DND-41 (cell line): Measurements from ENCODE around the gene CEBPG.

Experiments used
- ATAC-seq: fragments of 200-7000 bp; cut with Tn5 transposase; 3 replicates; pipeline ENCODE4 v1.9.1; 2021; ENCODE audit warnings: low read depth; ENCODE audit not compliant: insufficient read depth
- DNase-seq: peaks from one replicate; pipeline ENCODE4 v3.0.0-alpha.2; 2020
- H2AFZ ChIP-seq: 2 replicates; pipeline ENCODE4 v1.6.0; 2012; ENCODE audit warnings: low read depth, low read length
- H3K27ac ChIP-seq: 2 replicates; pipeline ENCODE4 v1.5.1; 2012; ENCODE audit warnings: low read length, inconsistent platforms
- H3K27me3 ChIP-seq: fragments of 200-600 bp; sonication (generic); 2 replicates; pipeline ENCODE4 v1.6.0; 2012; ENCODE audit warnings: low read length, mild to moderate bottlenecking, inconsistent platforms; ENCODE audit not compliant: insufficient read depth, poor library complexity
- H3K36me3 ChIP-seq: 2 replicates; pipeline ENCODE4 v1.5.1; 2012; ENCODE audit warnings: low read length, inconsistent platforms; ENCODE audit not compliant: insufficient read depth
- H3K4me1 ChIP-seq: 2 replicates; pipeline ENCODE4 v1.5.1; 2012; ENCODE audit warnings: mild to moderate bottlenecking, low read length; ENCODE audit not compliant: insufficient read depth
- H3K4me2 ChIP-seq: 2 replicates; pipeline ENCODE4 v1.6.0; 2012; ENCODE audit warnings: mild to moderate bottlenecking, moderate library complexity, low read length, inconsistent platforms; ENCODE audit not compliant: insufficient read depth
- H3K4me3 ChIP-seq, 2 experiments: fragments of 200-600 bp in 1 of 2; shearing (Covaris generic) in 1 of 2; 2 replicates each; pipeline ENCODE4 v1.5.1; 2012 to 2016; ENCODE audit warnings: inconsistent platforms in 2 of 2, low read length in 2 of 2, mild to moderate bottlenecking in 2 of 2, low read depth in 1 of 2, moderate library complexity in 1 of 2
- H3K79me2 ChIP-seq: 2 replicates; pipeline ENCODE4 v1.6.0; 2012; ENCODE audit warnings: low read length, inconsistent platforms; ENCODE audit not compliant: insufficient read depth
- H3K9ac ChIP-seq: 2 replicates; pipeline ENCODE4 v1.6.0; 2012; ENCODE audit warnings: low read depth, mild to moderate bottlenecking, inconsistent platforms, low read length, moderate library complexity
- H3K9me3 ChIP-seq: 2 replicates; pipeline ENCODE4 v1.5.1; 2012; ENCODE audit warnings: low read length, moderate library complexity, mild to moderate bottlenecking, inconsistent platforms; ENCODE audit not compliant: insufficient read depth, severe bottlenecking
- H4K20me1 ChIP-seq: 2 replicates; pipeline ENCODE4 v1.6.0; 2012; ENCODE audit warnings: low read length; ENCODE audit not compliant: insufficient read depth
- CTCF ChIP-seq: IDR thresholded peaks from 2 replicates; pipeline ENCODE4 v1.5.1; 2012; ENCODE audit warnings: borderline replicate concordance, low read length, moderate library complexity, mild to moderate bottlenecking; ENCODE audit not compliant: poor library complexity, severe bottlenecking; ENCODE audit errors: extremely low read depth
- EZH2 ChIP-seq: IDR thresholded peaks from 3 replicates; pipeline ENCODE4 v1.6.1; 2012; ENCODE audit warnings: borderline replicate concordance, low read depth, mild to moderate bottlenecking, moderate library complexity, low read length, inconsistent platforms; ENCODE audit not compliant: severe bottlenecking

CEBPG gene

GRCh38 chr19:33383720-33384292, 10.3 kb downstream of the CEBPG start:
- no peaks in the 10 kb centered on the region for H3K9me3 ChIP-seq
- H3K4me2 ChIP-seq: no peak overlapping the region
- H3K27ac ChIP-seq: no peak overlapping the region
- no peak for DNase-seq
- no peak overlapping the region for H2AFZ ChIP-seq
- H3K27me3 ChIP-seq: no peaks in the 10 kb centered on the region
- no peak overlapping the region for H3K4me3 ChIP-seq
- H3K4me1 ChIP-seq: no peaks in the 10 kb centered on the region
- H3K9ac ChIP-seq: no peak overlapping the region
- TF ChIP-seq EZH2: no peak
- TF ChIP-seq CTCF: no peak
- ATAC-seq: no peak
- peaks cover 59% of the 10 kb centered on the region for H3K36me3 ChIP-seq
- peaks cover 89% of the 10 kb centered on the region for H4K20me1 ChIP-seq
- peaks cover 98% of the 10 kb centered on the region for H3K79me2 ChIP-seq

GRCh38 chr19:33384983-33385382, 11.5 kb downstream of the CEBPG start:
- Histone ChIP-seq H4K20me1 (peaks cover 84% of the 10 kb centered on the region), H3K4me1 (no peaks in the 10 kb centered on the region), H3K4me2 (no peak overlapping the region), H3K27me3 (no peaks in the 10 kb centered on the region), H3K9ac (no peak overlapping the region), H3K4me3 (no peak overlapping the region), H2AFZ (no peak overlapping the region), H3K79me2 (peaks cover 88% of the 10 kb centered on the region), H3K36me3 (peaks cover 51% of the 10 kb centered on the region), H3K9me3 (no peaks in the 10 kb centered on the region), H3K27ac (no peak overlapping the region)
- ATAC-seq (no peak), DNase-seq (no peak)
- no peak for TF ChIP-seq EZH2
- TF ChIP-seq CTCF: no peak

DNA sequence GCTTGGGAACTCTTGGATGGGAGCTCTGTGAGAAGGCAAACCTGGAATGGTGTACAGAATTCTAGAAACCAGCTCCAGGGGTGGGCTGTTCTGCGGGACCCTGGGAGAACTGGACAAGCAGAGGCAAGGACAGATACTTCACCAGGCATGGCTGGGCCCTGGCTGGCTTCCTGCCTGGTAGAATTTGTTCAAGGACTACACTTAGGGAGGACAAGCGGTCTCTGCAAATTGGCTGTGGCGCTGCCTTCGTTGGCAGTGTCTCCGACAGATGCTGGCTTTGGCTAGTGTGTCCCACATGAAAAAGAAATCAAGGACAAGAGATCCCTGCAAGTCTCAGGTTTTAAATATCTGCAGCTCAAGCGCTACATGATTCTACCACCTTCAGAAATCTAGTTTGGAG, 12.4 kb downstream of the CEBPG start:
- ATAC-seq: no peak

More for the DNA sequence above, 12.4 kb downstream of the CEBPG start:
- H3K9ac ChIP-seq: no peak overlapping the region
- no peak overlapping the region for H3K4me2 ChIP-seq
- no peak for TF ChIP-seq CTCF
- no peak for TF ChIP-seq EZH2
- H4K20me1 ChIP-seq: peaks cover 83% of the 10 kb centered on the region
- no peaks in the 10 kb centered on the region for H3K4me1 ChIP-seq
- H3K36me3 ChIP-seq: peaks cover 44% of the 10 kb centered on the region
- no peak overlapping the region for H3K27ac ChIP-seq
- H2AFZ ChIP-seq: no peak overlapping the region
- H3K9me3 ChIP-seq: no peaks in the 10 kb centered on the region
- no peaks in the 10 kb centered on the region for H3K27me3 ChIP-seq
- H3K4me3 ChIP-seq: no peak overlapping the region
- DNase-seq: no peak
- peaks cover 81% of the 10 kb centered on the region for H3K79me2 ChIP-seq
